Measurements from ENCODE around the gene ROBO1.
"Not testable (repeated sequence)": the region's sequence is repeated elsewhere in the genome, so short reads cannot be mapped to it uniquely, and the experiment has no call there.

ROBO1 gene

DNA sequence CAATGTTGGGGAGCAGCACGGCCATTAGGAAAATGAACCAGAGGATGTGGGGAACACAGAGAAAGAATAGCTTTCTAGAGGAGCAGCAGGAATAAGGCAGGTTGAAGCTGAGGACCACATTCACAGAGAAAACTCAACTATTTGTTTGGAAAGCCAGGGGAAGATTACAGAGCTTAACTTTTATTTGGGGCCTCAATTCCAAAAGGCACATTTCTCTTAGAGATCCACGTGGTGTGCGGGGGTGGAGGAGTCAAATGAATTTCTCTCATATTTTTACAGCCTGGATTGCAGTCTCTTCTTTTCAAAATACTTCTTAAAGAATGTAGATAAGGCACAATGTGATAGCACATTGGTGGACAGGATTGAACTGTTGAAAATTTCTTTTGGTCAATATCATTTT is 253.7 kb downstream of the ROBO1 start:
- DNase-seq (ENCODE audit: extremely low spot score): no peak
- ChIA-PET CTCF (no interaction called here), POLR2A (no interaction called here)
- TF ChIP-seq SUZ12 (IDR thresholded peaks at IDR 0.05) (no peak), SP1 (IDR thresholded peaks at IDR 0.05) (no peak), ARNT (IDR thresholded peaks at IDR 0.05) (no peak), FOXA1 (IDR thresholded peaks at IDR 0.05) (no peak), L3MBTL2 (conservative IDR thresholded peaks at IDR 0.05) (peak; percentile 73), ZNF384 (IDR thresholded peaks at IDR 0.05) (no peak)

GRCh38 chr3:79506751-79507150 is 261.0 kb downstream of the ROBO1 start:
- ChIA-PET POLR2A (no interaction called here), CTCF (no interaction called here)
- TF ChIP-seq LEF1 (IDR thresholded peaks at IDR 0.05; ENCODE audit: borderline replicate concordance) (no peak), BHLHE40 (IDR thresholded peaks at IDR 0.05; ENCODE audit: borderline replicate concordance) (no peak), TARDBP (IDR thresholded peaks at IDR 0.05) (no peak), HDGF (IDR thresholded peaks at IDR 0.05; ENCODE audit: borderline replicate concordance) (no peak), CTBP1 (IDR thresholded peaks at IDR 0.05; ENCODE audit: borderline replicate concordance) (no peak), NFRKB (IDR thresholded peaks at IDR 0.05) (no peak), SP1 (IDR thresholded peaks at IDR 0.05) (no peak), FOXA1 (IDR thresholded peaks at IDR 0.05) (no peak)
- TF ChIP-seq, protein P1, sequence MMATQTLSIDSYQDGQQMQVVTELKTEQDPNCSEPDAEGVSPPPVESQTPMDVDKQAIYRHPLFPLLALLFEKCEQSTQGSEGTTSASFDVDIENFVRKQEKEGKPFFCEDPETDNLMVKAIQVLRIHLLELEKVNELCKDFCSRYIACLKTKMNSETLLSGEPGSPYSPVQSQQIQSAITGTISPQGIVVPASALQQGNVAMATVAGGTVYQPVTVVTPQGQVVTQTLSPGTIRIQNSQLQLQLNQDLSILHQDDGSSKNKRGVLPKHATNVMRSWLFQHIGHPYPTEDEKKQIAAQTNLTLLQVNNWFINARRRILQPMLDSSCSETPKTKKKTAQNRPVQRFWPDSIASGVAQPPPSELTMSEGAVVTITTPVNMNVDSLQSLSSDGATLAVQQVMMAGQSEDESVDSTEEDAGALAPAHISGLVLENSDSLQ (IDR thresholded peaks at IDR 0.05): 0 out of 2 replicates have a peak, but pooled peaks have one; percentile 23
- no peak for DNase-seq (ENCODE audit: extremely low spot score)

DNA sequence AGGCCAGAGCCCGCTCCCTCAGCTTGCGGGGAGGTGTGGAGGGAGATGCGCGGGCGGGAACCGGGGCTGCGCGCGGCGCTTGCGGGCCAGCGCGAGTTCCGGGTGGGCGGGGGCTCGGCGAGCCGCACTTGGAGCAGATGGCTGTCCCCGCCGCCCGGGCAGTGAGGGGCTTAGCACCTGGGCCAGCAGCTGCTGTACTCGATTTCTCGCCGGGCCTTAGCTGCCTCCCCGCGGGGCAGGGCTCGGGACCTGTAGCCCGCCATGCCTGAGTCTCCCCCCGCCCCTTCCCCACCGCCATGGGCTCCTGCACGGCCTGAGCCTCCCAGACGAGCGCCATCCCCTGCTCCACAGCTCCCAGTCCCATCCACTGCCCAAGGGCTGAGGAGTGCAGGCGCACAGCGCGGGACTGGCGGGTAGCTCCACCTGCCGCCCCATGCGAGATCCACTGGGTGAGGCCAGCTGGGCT is 265.5 kb downstream of the ROBO1 start:
- DNase-seq (ENCODE audit: extremely low spot score); POLR2A ChIA-PET; CTCF ChIA-PET: not testable (repeated sequence)
- 0 out of 2 replicates have a peak, but pooled peaks have one; percentile 18 for TF ChIP-seq FOXM1 (IDR thresholded peaks at IDR 0.05; ENCODE audit: borderline replicate concordance)

- peak; percentile 23 for DNase-seq (ENCODE audit: extremely low spot score)
Measured at GRCh38 chr3:79497447-79498111, 270.2 kb downstream of the ROBO1 start.

DNA sequence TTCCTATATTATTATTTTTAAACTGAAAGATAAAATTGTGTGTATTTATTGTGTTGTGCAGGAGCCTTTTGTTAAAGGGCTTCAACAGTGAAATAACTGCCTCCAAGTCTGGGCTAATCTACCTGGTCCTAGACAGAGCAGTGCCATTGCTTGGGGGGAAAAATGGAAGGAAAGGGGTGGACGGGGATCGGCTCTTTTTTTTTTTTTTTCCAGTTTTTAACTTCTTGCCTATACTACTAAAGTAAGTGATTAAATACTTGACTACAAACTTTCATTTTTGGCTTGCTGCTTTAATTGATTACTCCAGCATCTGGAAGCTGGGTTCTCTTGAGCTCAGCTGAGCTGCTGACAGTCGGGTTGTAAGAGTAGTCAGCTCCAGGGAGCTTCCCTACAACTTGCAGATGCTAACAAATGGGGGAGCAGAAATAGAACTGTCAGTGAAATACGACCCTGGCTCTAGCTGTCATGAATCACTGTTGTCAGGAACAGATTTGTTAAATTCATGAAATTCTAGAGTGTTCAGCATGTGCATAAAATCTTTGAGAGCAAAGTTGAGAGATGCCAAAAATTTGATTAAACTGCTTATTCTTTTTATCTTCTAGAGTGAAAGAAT is 276.7 kb downstream of the ROBO1 start:
- DNase-seq (ENCODE audit: extremely low spot score): no peak
- TF ChIP-seq FOXK2 (IDR thresholded peaks at IDR 0.05) (no peak), ELF4 (IDR thresholded peaks at IDR 0.05) (no peak)
- TF ChIP-seq, protein P1 (IDR thresholded peaks at IDR 0.05): 0 out of 2 replicates have a peak, but pooled peaks have one; percentile 22
- CTCF ChIA-PET: interaction anchor here (0.6 to 0.7 kb wide), 2 partner anchors 28 to 1204 kb away, joined by 4 read pairs; no protein-coding TSS in a partner anchor
- POLR2A ChIA-PET: no interaction called here

More at GRCh38 chr3:79497447-79498111, 270.2 kb downstream of the ROBO1 start:
- POLR2A ChIA-PET: no interaction called here
- TF ChIP-seq CTBP1 (IDR thresholded peaks at IDR 0.05; ENCODE audit: borderline replicate concordance) (no peak), SP1 (IDR thresholded peaks at IDR 0.05) (no peak), NFRKB (IDR thresholded peaks at IDR 0.05) (no peak), FOXA1 (IDR thresholded peaks at IDR 0.05) (no peak), TARDBP (IDR thresholded peaks at IDR 0.05) (no peak), FOXM1 (IDR thresholded peaks at IDR 0.05; ENCODE audit: borderline replicate concordance) (no peak)
- TF ChIP-seq, protein P1 (IDR thresholded peaks at IDR 0.05): no peak
- CTCF ChIA-PET: interaction anchor here (0.8 kb wide), 1 partner anchor 24 kb away, joined by 4 read pairs; no protein-coding TSS in a partner anchor

GRCh38 chr3:79490165-79491028 is 277.4 kb downstream of the ROBO1 start:
- CTCF ChIA-PET: no interaction called here
- DNase-seq (ENCODE audit: extremely low spot score): no peak
- no peak for TF ChIP-seq SUZ12 (IDR thresholded peaks at IDR 0.05)
- no peak for TF ChIP-seq ARNT (IDR thresholded peaks at IDR 0.05)
- TF ChIP-seq FOXA1 (IDR thresholded peaks at IDR 0.05): no peak
- no peak for TF ChIP-seq NFRKB (IDR thresholded peaks at IDR 0.05)
- TF ChIP-seq LEF1 (IDR thresholded peaks at IDR 0.05; ENCODE audit: borderline replicate concordance): no peak
- no peak for TF ChIP-seq SP1 (IDR thresholded peaks at IDR 0.05)
- TF ChIP-seq HDGF (IDR thresholded peaks at IDR 0.05; ENCODE audit: borderline replicate concordance): no peak
- no peak for TF ChIP-seq ZNF384 (IDR thresholded peaks at IDR 0.05)
- TF ChIP-seq, protein P1 (IDR thresholded peaks at IDR 0.05): no peak
- TF ChIP-seq CTBP1 (IDR thresholded peaks at IDR 0.05; ENCODE audit: borderline replicate concordance): no peak
- no peak for TF ChIP-seq BHLHE40 (IDR thresholded peaks at IDR 0.05; ENCODE audit: borderline replicate concordance)
- TF ChIP-seq FOXM1 (IDR thresholded peaks at IDR 0.05; ENCODE audit: borderline replicate concordance): no peak
- no peak for TF ChIP-seq ELF4 (IDR thresholded peaks at IDR 0.05)
- no peak for TF ChIP-seq TARDBP (IDR thresholded peaks at IDR 0.05)
- TF ChIP-seq FOXK2 (IDR thresholded peaks at IDR 0.05): no peak
- POLR2A ChIA-PET: no interaction called here
